Peyer's patch (tissue), 4 donors: ENCODE data around the gene SVBP. TPM values are rescaled to one million over a fixed set of nuclear protein-coding genes. Genes with fewer than 3 reads are reported as not detected.
A peak's percentile ranks its signal among the peaks of the same experiment; 100 is the strongest.

Source experiments
- DNase-seq, 3 donors: peaks; one replicate each; pipeline ENCODE4 v3.0.0-alpha.2; 2017 to 2019
- H3K27ac ChIP-seq, 4 donors: fragments of 200-600 bp; sonication (generic); one replicate each; pipeline ENCODE4 v1.5.1; 2016 to 2019
- H3K27me3 ChIP-seq, 2 donors: fragments of 200-600 bp; sonication (generic); one replicate each; pipeline ENCODE4 v1.5.1; 2019
- H3K36me3 ChIP-seq, 3 donors: fragments of 200-600 bp; sonication (generic); one replicate each; pipeline ENCODE4 v1.5.1; 2016 to 2019
- H3K4me1 ChIP-seq, 4 donors: fragments of 200-600 bp; sonication (generic); one replicate each; pipeline ENCODE4 v1.5.1; 2016 to 2019
- H3K4me3 ChIP-seq, 4 donors: fragments of 200-600 bp; sonication (generic); 1 replicate in 3 of 4; 2 replicates in 1 of 4; pipeline ENCODE4 v1.5.1; 2016 to 2019; ENCODE audit warnings: mild to moderate bottlenecking in 1 of 4
- H3K9me3 ChIP-seq, 4 donors: fragments of 200-600 bp; sonication (generic); one replicate each; pipeline ENCODE4 v1.5.1; 2016 to 2019; ENCODE audit warnings: mild to moderate bottlenecking in 1 of 4
- CTCF ChIP-seq, 6 experiments: fragments of 450-650 bp in 4 of 6; fragments of 200-600 bp in 2 of 6; sonication (generic) in 1 of 6; IDR thresholded peaks; one replicate each; pipeline ENCODE4 v1.5.1; 2017 to 2019; ENCODE audit warnings: antibody characterized with exemption in 6 of 6, mild to moderate bottlenecking in 3 of 6, moderate library complexity in 1 of 6
- POLR2A ChIP-seq, 2 donors: fragments of 450-650 bp; IDR thresholded peaks; one replicate each; pipeline ENCODE4 v1.5.1; 2017; ENCODE audit warnings: antibody characterized with exemption in 2 of 2, mild to moderate bottlenecking in 2 of 2, moderate library complexity in 2 of 2
- total RNA-seq, 4 donors: library from RNA; depleted of rRNA; stranded (reverse); fragments of >200 nt; gene quantifications; one replicate each; pipeline ENCODE4 v1.1.0, GENCODE V29; 2016

SVBP gene
- total RNA-seq, 4 donors from 2014 or later: 12.2 to 16.8 (median 16.6) TPM; not detected in 1

- TF ChIP-seq POLR2A (IDR thresholded peaks at IDR 0.05): no peak
- no peak for TF ChIP-seq CTCF (IDR thresholded peaks at IDR 0.05)
- DNase-seq: no peak
- Histone ChIP-seq H3K27ac (no peak overlapping the region), H3K36me3 (peaks cover 0 to 53% (median 3%) of the 10 kb centered on the region in 3 donors), H3K27me3 (no peaks in the 10 kb centered on the region), H3K9me3 (no peaks in the 10 kb centered on the region), H3K4me3 (no peak overlapping the region), H3K4me1 (peaks cover 0 to 6% (median 0%) of the 10 kb centered on the region in 4 donors)
These were observed 37.0 kb downstream of the SVBP start for GRCh38 chr1:42780176-42780575.

- Histone ChIP-seq H3K27ac (no peak overlapping the region), H3K27me3 (no peaks in the 10 kb centered on the region), H3K9me3 (no peaks in the 10 kb centered on the region), H3K4me1 (peaks cover 0 to 2% (median 0%) of the 10 kb centered on the region in 4 donors), H3K4me3 (no peak overlapping the region), H3K36me3 (peaks cover 0 to 57% (median 3%) of the 10 kb centered on the region in 3 donors)
- TF ChIP-seq CTCF (IDR thresholded peaks at IDR 0.05) (no peak), POLR2A (IDR thresholded peaks at IDR 0.05) (no peak)
- DNase-seq: no peak
These were observed 37.5 kb downstream of the SVBP start for GRCh38 chr1:42779725-42780124.

- no peak overlapping the region for H3K4me3 ChIP-seq
- no peaks in the 10 kb centered on the region for H3K9me3 ChIP-seq
- no peaks in the 10 kb centered on the region for H3K27me3 ChIP-seq
- H3K4me1 ChIP-seq: no peaks in the 10 kb centered on the region
- H3K27ac ChIP-seq: no peak overlapping the region
- no peak for DNase-seq
- TF ChIP-seq CTCF (IDR thresholded peaks at IDR 0.05) (peak in 5 of 6 experiments; percentile 37 to 54 (median 52)), POLR2A (IDR thresholded peaks at IDR 0.05) (no peak)
- H3K36me3 ChIP-seq: peaks cover 0 to 71% (median 3%) of the 10 kb centered on the region in 3 donors
These were observed 39.3 kb downstream of the SVBP start for GRCh38 chr1:42777852-42778251.

- Histone ChIP-seq H3K27ac (no peak overlapping the region), H3K4me3 (no peak overlapping the region), H3K4me1 (no peaks in the 10 kb centered on the region), H3K36me3 (peaks cover 0 to 66% (median 3%) of the 10 kb centered on the region in 3 donors), H3K27me3 (no peaks in the 10 kb centered on the region), H3K9me3 (no peaks in the 10 kb centered on the region)
- TF ChIP-seq POLR2A (IDR thresholded peaks at IDR 0.05) (no peak), CTCF (IDR thresholded peaks at IDR 0.05) (no peak)
- no peak for DNase-seq
These were observed 40.7 kb downstream of the SVBP start for GRCh38 chr1:42776502-42776901.

- Histone ChIP-seq H3K36me3 (peaks cover 0 to 54% (median 0%) of the 10 kb centered on the region in 3 donors), H3K27ac (no peak overlapping the region), H3K9me3 (no peaks in the 10 kb centered on the region), H3K4me1 (no peaks in the 10 kb centered on the region), H3K4me3 (no peak overlapping the region), H3K27me3 (no peaks in the 10 kb centered on the region)
- no peak for DNase-seq
- TF ChIP-seq CTCF (IDR thresholded peaks at IDR 0.05): no peak
- no peak for TF ChIP-seq POLR2A (IDR thresholded peaks at IDR 0.05)
These were observed 42.2 kb downstream of the SVBP start for GRCh38 chr1:42774928-42775526.
